NCI-H526 treated with DMSO at 0.1 percent for 48 hours (cell line): ENCODE results near the gene ARL3.
"Not testable (repeated sequence)": the region's sequence is repeated elsewhere in the genome, so short reads cannot be mapped to it uniquely, and the experiment has no call there.

Source experiments
- DNase-seq: peaks from one replicate; lab custom pipeline; 2025; lab: John Stamatoyannopoulos, UW

ARL3 gene

GRCh38 chr10:102702742-102703141, 11.5 kb downstream of the ARL3 start:
- no peak for DNase-seq

GRCh38 chr10:102701796-102702195, 12.4 kb downstream of the ARL3 start:
- DNase-seq: no peak

- DNase-seq: no peak
Measured at GRCh38 chr10:102701272-102701671, 12.9 kb downstream of the ARL3 start.

- DNase-seq: no peak
Measured at GRCh38 chr10:102698894-102699293, 15.3 kb downstream of the ARL3 start.

- no peak for DNase-seq
Measured at GRCh38 chr10:102696736-102697135, 17.5 kb downstream of the ARL3 start.

- not testable (repeated sequence) for DNase-seq
Measured at GRCh38 chr10:102695401-102695800, 18.8 kb downstream of the ARL3 start.

- DNase-seq: no peak
Measured at GRCh38 chr10:102691285-102692066, 22.7 kb downstream of the ARL3 start.

- no peak for DNase-seq
Measured at GRCh38 chr10:102683736-102684135, 30.5 kb downstream of the ARL3 start.

GRCh38 chr10:102682981-102683380, 31.2 kb downstream of the ARL3 start:
- DNase-seq: no peak

GRCh38 chr10:102682416-102682815, 31.8 kb downstream of the ARL3 start:
- no peak for DNase-seq

- no peak for DNase-seq
Measured at GRCh38 chr10:102681696-102682095, 32.5 kb downstream of the ARL3 start.

- no peak for DNase-seq
Measured at GRCh38 chr10:102679596-102679995, 34.6 kb downstream of the ARL3 start.

- DNase-seq: peak; percentile 2
Measured at GRCh38 chr10:102678842-102679289, 35.3 kb downstream of the ARL3 start.

- no peak for DNase-seq
Measured at GRCh38 chr10:102678068-102678400, 36.2 kb downstream of the ARL3 start.

GRCh38 chr10:102677331-102678067, 36.7 kb downstream of the ARL3 start:
- DNase-seq: no peak

- DNase-seq: no peak
Measured at GRCh38 chr10:102676534-102677315, 37.5 kb downstream of the ARL3 start.

- DNase-seq: no peak
Measured at GRCh38 chr10:102675666-102676533, 38.3 kb downstream of the ARL3 start.

GRCh38 chr10:102675011-102675665, 39.1 kb downstream of the ARL3 start:
- no peak for DNase-seq

GRCh38 chr10:102674566-102674965, 39.6 kb downstream of the ARL3 start:
- no peak for DNase-seq

GRCh38 chr10:102673819-102674511, 40.2 kb downstream of the ARL3 start:
- DNase-seq: no peak
